ENCODE results near the gene FAAP20.

FAAP20 gene

GRCh38 chr1:2208309-2209239 is 14.0 kb upstream of the FAAP20 start:
- peaks cover 58% of the 10 kb centered on the region for H3K4me1 ChIP-seq (ENCODE audit: control insufficient read depth, insufficient read depth, low read length, unreplicated experiment)

GRCh38 chr1:2206813-2207487 is 12.4 kb upstream of the FAAP20 start:
- Histone ChIP-seq H3K4me1 (ENCODE audit: control insufficient read depth, insufficient read depth, low read length, unreplicated experiment) (peaks cover 44% of the 10 kb centered on the region), H3K4me3 (ENCODE audit: low read depth, low read length) (peak overlapping the region; percentile 79), H3K27me3 (ENCODE audit: insufficient read depth, low read length) (no peaks in the 10 kb centered on the region), H3K36me3 (ENCODE audit: insufficient read depth, low read length) (no peaks in the 10 kb centered on the region), H3K27ac (ENCODE audit: low read depth, low read length) (peak overlapping the region; percentile 96), H2AFZ (ENCODE audit: low read length, unreplicated experiment) (peak overlapping the region; percentile 47), H3K79me2 (ENCODE audit: control insufficient read depth, insufficient read depth, low read length, unreplicated experiment) (peaks cover 2% of the 10 kb centered on the region)

More at GRCh38 chr1:2208309-2209239, 14.0 kb upstream of the FAAP20 start:
- Histone ChIP-seq H3K27me3 (ENCODE audit: insufficient read depth, low read length) (no peaks in the 10 kb centered on the region), H3K27ac (ENCODE audit: low read depth, low read length) (peak overlapping the region; percentile 96), H3K36me3 (ENCODE audit: insufficient read depth, low read length) (no peaks in the 10 kb centered on the region), H2AFZ (ENCODE audit: low read length, unreplicated experiment) (peak overlapping the region; percentile 65), H3K79me2 (ENCODE audit: control insufficient read depth, insufficient read depth, low read length, unreplicated experiment) (peaks cover 2% of the 10 kb centered on the region), H3K4me3 (ENCODE audit: low read depth, low read length) (peak overlapping the region; percentile 79)

- Histone ChIP-seq H3K36me3 (ENCODE audit: insufficient read depth, low read length) (no peaks in the 10 kb centered on the region), H3K4me3 (ENCODE audit: low read depth, low read length) (peak overlapping the region; percentile 80), H3K4me1 (ENCODE audit: control insufficient read depth, insufficient read depth, low read length, unreplicated experiment) (peaks cover 43% of the 10 kb centered on the region), H2AFZ (ENCODE audit: low read length, unreplicated experiment) (peak overlapping the region; percentile 28), H3K79me2 (ENCODE audit: control insufficient read depth, insufficient read depth, low read length, unreplicated experiment) (peaks cover 6% of the 10 kb centered on the region), H3K27ac (ENCODE audit: low read depth, low read length) (peak overlapping the region; percentile 30; the same call in 1 of the 2 replicates), H3K27me3 (ENCODE audit: insufficient read depth, low read length) (no peaks in the 10 kb centered on the region)
Measured at GRCh38 chr1:2205191-2205952, 10.8 kb upstream of the FAAP20 start.

GRCh38 chr1:2204415-2205190 is 10.0 kb upstream of the FAAP20 start:
- H3K27me3 ChIP-seq (ENCODE audit: insufficient read depth, low read length): no peaks in the 10 kb centered on the region
- no peaks in the 10 kb centered on the region for H3K36me3 ChIP-seq (ENCODE audit: insufficient read depth, low read length)
- H3K27ac ChIP-seq (ENCODE audit: low read depth, low read length): peak overlapping the region; percentile 37; the same call in 1 of the 2 replicates
- H3K79me2 ChIP-seq (ENCODE audit: control insufficient read depth, insufficient read depth, low read length, unreplicated experiment): peaks cover 6% of the 10 kb centered on the region
- H3K4me3 ChIP-seq (ENCODE audit: low read depth, low read length): peak overlapping the region; percentile 85
- peaks cover 41% of the 10 kb centered on the region for H3K4me1 ChIP-seq (ENCODE audit: control insufficient read depth, insufficient read depth, low read length, unreplicated experiment)
- peak overlapping the region; percentile 95 for H2AFZ ChIP-seq (ENCODE audit: low read length, unreplicated experiment)

GRCh38 chr1:2203671-2204414 is 9.3 kb upstream of the FAAP20 start:
- peak overlapping the region; percentile 95 for H2AFZ ChIP-seq (ENCODE audit: low read length, unreplicated experiment)
- no peaks in the 10 kb centered on the region for H3K36me3 ChIP-seq (ENCODE audit: insufficient read depth, low read length)

GRCh38 chr1:2202843-2203601 is 8.4 kb upstream of the FAAP20 start:
- no peak overlapping the region for H3K27ac ChIP-seq (ENCODE audit: low read depth, low read length)
- peaks cover 6% of the 10 kb centered on the region for H3K79me2 ChIP-seq (ENCODE audit: control insufficient read depth, insufficient read depth, low read length, unreplicated experiment)
- H3K4me3 ChIP-seq (ENCODE audit: low read depth, low read length): no peak overlapping the region

More at GRCh38 chr1:2203671-2204414, 9.3 kb upstream of the FAAP20 start:
- H3K27me3 ChIP-seq (ENCODE audit: insufficient read depth, low read length): no peaks in the 10 kb centered on the region
- no peak overlapping the region for H3K27ac ChIP-seq (ENCODE audit: low read depth, low read length)
- H3K4me1 ChIP-seq (ENCODE audit: control insufficient read depth, insufficient read depth, low read length, unreplicated experiment): peaks cover 37% of the 10 kb centered on the region
- peak overlapping the region; percentile 85 for H3K4me3 ChIP-seq (ENCODE audit: low read depth, low read length)
- H3K79me2 ChIP-seq (ENCODE audit: control insufficient read depth, insufficient read depth, low read length, unreplicated experiment): peaks cover 6% of the 10 kb centered on the region

GRCh38 chr1:2202008-2202575 is 7.5 kb upstream of the FAAP20 start:
- Histone ChIP-seq H2AFZ (ENCODE audit: low read length, unreplicated experiment) (no peak overlapping the region), H3K27ac (ENCODE audit: low read depth, low read length) (no peak overlapping the region), H3K4me1 (ENCODE audit: control insufficient read depth, insufficient read depth, low read length, unreplicated experiment) (peaks cover 29% of the 10 kb centered on the region), H3K4me3 (ENCODE audit: low read depth, low read length) (no peak overlapping the region), H3K27me3 (ENCODE audit: insufficient read depth, low read length) (no peaks in the 10 kb centered on the region), H3K79me2 (ENCODE audit: control insufficient read depth, insufficient read depth, low read length, unreplicated experiment) (peaks cover 6% of the 10 kb centered on the region), H3K36me3 (ENCODE audit: insufficient read depth, low read length) (no peaks in the 10 kb centered on the region)

More at GRCh38 chr1:2202843-2203601, 8.4 kb upstream of the FAAP20 start:
- no peak overlapping the region for H2AFZ ChIP-seq (ENCODE audit: low read length, unreplicated experiment)
- peaks cover 37% of the 10 kb centered on the region for H3K4me1 ChIP-seq (ENCODE audit: control insufficient read depth, insufficient read depth, low read length, unreplicated experiment)
- H3K36me3 ChIP-seq (ENCODE audit: insufficient read depth, low read length): no peaks in the 10 kb centered on the region
- H3K27me3 ChIP-seq (ENCODE audit: insufficient read depth, low read length): no peaks in the 10 kb centered on the region

GRCh38 chr1:2201062-2201461 is 6.5 kb upstream of the FAAP20 start:
- peaks cover 4% of the 10 kb centered on the region for H3K79me2 ChIP-seq (ENCODE audit: control insufficient read depth, insufficient read depth, low read length, unreplicated experiment)
- no peaks in the 10 kb centered on the region for H3K36me3 ChIP-seq (ENCODE audit: insufficient read depth, low read length)
- no peak overlapping the region for H2AFZ ChIP-seq (ENCODE audit: low read length, unreplicated experiment)
- 0 out of 2 replicates have a peak overlapping the region, but pooled peaks have one; percentile 76 for H3K4me3 ChIP-seq (ENCODE audit: low read depth, low read length)
- peaks cover 19% of the 10 kb centered on the region for H3K4me1 ChIP-seq (ENCODE audit: control insufficient read depth, insufficient read depth, low read length, unreplicated experiment)
- no peak overlapping the region for H3K27ac ChIP-seq (ENCODE audit: low read depth, low read length)
- no peaks in the 10 kb centered on the region for H3K27me3 ChIP-seq (ENCODE audit: insufficient read depth, low read length)

Measured in ACC112 (cell line).